ENCODE measurements around the gene DEFB128.

GRCh38 chr20:237489-237888, 48.0 kb upstream of the DEFB128 start:
- TF ChIP-seq CTCF (IDR thresholded peaks at IDR 0.05) (no peak), POLR2A (IDR thresholded peaks at IDR 0.05) (no peak), POLR2AphosphoS5 (IDR thresholded peaks at IDR 0.05) (no peak)
